HG03469 (cell line): Measurements from ENCODE around the gene HDAC7.

ENCODE experiments used
- ATAC-seq: cut with Tn5 transposase; IDR thresholded peaks from one replicate; pipeline ENCODE4 v1.9.1; 2021; ENCODE audit warnings: mild to moderate bottlenecking, moderate library complexity, moderate number of reproducible peaks; ENCODE audit not compliant: unreplicated experiment

The HDAC7 gene

DNA sequence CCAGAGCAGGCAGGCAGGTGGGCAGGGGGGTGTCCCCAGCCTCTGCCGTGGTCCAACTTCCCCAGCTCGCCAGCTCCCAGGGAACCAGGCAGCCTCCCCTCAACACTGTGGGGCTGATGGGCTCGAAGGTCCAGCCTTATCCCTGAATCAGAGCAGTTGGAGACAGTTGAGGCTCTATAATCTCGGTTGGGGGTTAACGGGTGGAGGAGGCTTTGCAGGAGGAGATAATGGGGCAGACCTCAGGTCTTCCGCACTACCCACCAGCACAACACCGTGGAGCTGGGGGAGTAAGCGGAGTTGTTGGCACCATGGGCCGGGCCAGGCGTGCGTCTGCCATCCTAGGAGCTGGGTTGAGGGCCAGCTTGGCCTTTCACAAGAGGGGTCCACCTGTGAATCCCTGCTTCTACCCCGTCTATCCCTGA lies 13.9 kb upstream of the HDAC7 start:
- ATAC-seq: no peak

DNA sequence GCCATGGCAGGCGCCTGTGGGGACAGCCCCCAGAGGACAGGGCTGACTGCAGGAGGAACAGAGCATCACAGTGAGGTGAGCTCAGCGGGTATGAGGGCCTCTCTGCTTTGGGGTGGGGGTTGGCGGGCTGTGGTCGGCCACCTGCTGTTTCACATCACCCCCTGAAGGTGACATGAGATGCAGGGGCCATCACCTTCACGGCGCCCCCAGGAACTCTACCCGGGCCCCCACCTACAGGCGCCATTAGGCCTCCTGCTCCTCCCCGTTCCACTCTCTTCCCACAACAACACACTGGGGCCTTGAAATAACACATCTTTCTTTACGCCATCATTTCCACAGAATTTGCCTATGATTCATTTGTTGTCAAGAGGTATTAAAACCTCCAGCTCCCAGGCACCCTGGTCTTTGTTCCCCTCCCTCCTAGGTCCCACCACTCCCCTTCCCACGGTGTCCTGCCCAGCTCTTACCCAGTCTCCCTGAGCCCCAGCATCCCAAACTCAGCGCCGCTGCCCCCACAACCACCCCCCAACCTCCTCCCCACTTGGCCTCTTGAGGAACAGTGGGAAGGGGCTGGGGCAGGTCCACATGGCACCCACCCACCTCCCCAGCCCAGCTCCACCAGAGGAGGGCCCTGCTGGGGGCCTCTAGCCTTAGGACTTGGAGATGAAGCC lies 12.7 kb upstream of the HDAC7 start:
- no peak for ATAC-seq

DNA sequence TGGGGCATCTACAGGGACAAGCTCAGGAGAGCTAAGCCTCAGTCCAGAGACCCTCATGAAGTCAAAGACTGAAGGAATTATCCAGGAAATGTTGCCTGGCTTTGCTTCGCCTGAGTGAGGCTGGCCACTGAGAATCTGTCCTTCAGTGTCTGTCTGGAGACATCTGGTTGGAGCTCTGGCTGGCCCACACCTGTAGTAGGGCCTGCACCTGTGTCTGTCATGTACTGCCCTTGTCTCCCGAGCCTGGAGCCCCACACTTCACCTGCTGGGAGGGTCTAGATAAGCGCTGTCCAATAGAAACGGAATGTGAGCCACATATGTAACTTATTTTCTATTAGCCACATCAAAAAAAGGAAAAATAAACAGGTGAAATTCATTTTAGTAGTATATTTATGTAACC lies 9.9 kb upstream of the HDAC7 start:
- no peak for ATAC-seq

DNA sequence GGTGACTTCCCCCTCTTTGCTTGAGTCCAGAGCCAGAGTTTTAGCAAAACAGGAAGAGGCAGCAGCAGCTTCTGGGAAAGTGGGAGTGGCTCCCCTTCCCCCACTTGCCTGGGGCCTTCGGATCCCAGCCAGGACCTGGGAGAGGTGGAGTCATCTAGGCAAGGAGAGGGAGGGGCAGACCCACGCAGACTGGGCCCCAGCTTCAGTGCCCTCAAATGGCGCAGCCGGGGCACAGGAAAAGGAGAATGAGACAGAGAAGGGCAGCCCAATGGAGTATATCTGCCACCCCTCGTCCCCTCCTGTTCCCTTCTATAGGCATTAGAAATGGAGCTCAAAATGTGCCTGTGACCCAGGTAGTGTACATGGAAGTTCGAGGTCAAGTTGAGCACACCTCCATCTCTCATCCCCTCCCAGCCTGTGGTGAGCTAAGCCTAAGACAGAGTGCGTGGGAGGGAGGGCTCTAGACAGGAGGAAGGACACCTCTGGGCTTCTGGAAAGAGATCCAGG lies 9.3 kb upstream of the HDAC7 start:
- no peak for ATAC-seq

DNA sequence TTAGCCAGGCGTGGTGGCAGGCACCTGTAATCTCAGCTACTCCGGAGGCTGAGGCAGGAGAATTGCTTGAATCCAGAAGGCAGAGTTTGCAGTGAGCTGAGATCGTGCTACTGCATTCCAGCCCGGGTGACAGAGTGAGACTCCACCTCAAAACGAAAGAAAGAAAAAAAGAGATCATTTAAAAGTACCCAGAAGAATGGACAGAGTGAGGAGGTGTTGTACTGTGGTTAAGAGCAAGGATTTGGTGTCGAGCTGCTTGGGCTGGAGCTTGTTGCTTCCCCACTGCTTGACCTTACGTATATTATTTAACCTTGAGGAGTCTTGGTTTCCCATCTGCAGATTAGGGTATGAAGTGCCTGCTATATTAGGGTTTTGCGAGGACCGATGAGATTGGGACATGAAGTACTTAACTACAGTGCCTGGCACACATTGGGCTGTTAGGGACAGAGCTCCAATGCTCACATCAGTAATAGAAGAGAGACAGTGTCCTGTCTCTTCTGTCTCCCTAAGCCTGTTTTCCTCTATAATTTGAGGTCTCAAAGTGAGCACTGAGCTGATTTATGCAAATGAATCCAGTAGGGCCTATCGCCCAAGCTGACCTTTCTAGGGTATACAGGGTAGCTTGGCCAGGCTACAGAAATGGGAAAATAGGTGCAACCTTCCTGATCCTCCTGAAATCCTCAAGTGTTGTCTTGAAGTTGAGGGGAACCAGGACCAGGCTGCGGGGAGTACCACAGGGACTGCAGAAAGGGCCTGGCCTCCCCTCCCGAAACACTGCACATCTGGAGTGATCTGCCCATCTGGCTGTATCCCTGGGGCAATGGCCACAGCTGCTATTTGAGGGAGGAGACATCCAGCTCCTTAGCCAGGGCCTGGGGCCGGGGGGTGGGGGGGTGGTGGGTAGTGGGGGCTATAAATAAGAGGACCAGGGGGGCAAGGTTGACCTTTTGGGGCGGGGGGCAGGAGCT lies 8.6 kb upstream of the HDAC7 start:
- no peak for ATAC-seq

DNA sequence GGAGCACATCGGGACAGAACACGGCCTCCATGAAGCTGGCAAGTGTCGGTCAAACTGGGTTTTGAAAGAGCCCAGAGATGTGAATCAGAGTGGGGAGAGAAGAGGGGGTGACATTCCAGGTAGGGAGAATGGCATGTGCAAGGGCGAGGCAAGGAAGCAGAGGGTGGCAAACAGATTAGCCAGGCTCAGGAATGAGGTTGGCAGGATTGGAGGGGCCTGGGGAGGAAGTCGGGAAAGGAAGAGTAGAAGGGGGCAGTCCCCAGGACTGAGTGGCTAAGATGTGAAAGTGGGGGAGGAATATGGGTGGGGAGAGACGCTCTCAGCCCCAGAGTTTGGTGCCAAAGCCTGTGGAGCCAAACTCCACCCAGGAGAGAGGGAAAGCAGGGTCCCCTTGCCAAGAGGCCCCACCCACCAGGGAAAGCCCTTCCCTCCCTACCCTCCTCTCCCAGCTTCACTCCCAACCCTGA lies 5.5 kb upstream of the HDAC7 start:
- no peak for ATAC-seq

DNA sequence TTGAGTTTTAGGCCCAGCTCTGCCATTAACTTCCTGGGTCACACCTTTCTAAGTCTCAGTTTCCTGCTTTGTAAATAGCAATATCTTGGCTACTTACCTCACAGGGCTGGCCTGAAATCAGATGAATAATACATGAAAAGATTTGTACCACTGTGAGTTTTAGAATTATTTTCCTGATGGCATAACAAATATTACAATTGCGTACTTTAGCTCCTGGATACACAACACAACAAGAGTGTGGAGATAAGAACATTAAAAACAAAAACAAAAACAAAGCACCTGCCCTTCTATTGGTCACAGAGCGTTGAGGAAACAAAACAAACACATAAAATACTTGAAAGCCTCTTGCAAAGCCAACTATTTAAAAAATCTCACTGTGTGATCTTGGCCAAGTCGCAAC lies 4.9 kb upstream of the HDAC7 start:
- ATAC-seq: no peak

DNA sequence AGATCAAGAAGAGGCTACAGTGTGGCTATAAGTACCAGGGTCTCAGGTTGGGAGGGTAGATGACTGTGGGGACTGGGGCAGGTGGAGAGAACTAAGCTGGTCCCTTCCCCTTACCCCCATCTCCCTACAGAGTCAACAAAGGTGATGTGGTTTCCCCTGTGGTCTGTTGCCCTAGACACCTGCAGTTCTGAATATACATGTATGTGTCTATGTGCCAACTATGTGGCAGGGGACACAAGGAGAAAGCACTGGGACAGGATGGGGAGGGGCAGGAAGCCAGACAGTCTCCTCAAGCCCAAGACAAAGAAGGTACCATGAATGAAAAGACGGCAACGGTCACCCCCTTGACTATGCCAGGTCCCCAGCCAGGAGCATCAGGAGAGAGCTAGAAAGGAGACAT lies 4.5 kb upstream of the HDAC7 start:
- no peak for ATAC-seq

DNA sequence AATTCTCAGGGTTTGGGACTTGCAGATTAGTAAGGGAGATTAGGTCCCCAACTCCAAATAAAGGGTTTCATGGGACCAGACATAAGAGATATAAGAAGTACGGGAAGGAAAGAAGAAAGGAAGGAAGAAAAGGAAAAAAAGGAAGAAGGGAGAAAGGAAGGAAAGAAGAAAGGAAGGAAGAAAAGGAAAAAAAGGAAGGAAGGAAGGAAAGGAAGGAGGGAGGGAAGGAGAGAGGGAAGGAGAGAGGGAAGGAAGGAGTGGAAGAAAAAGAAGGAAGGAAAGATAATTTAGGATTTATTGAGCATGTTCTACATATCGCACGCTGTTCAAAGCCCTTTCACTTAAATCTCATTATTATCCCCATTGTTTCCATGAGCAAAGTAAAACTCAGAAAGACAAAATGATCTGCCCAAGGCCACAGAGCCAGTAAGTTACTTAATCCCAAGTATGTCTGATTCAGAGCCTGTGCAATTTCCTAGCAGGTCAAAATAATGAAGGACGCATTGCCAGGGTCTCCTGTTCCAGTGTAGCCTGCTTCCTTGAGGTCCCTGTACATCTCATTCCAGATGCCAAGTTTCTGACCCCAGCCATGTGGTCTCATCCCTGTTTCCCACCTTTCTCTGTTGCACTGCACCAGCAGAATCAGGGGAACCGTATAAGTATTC lies 3.9 kb upstream of the HDAC7 start:
- ATAC-seq: no peak

DNA sequence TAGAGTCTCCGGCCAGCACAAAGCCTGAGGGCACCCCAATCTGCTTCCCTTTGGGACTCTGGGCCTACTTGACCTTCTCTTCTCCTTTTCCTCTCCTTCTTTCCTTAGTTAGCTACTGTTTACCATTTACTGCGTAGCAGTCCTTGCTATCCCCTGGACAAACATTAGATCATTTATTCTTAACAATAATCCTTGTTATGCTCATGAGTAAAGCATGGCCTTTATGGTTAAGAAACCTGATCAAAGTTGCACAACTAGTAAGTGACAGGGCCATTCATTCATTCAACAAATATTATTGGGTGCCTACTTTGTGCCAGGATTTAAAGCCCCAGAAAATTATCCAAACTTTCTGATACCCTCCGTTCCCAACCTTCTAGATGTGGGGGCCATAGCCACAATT lies 3.2 kb upstream of the HDAC7 start:
- ATAC-seq: no peak

DNA sequence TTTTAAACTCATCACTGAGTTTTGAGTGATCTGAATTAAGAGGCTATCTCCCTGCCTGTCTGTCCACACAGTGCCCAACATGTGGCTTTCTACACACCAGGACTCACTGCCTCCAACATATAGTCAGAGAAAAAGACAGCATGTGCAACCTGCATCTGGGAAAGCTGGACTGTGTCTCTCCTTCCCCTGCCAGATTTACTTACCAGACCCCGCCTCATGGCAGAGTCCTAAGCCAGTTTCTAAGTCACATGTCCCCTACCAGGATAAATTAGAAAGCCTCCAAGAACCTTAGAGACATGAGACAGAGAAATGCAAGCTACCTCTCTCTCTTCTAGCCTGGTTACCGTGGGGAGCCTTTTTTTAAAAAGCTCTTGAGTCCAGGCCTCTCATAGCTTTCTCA lies 2.7 kb upstream of the HDAC7 start:
- ATAC-seq: no peak

DNA sequence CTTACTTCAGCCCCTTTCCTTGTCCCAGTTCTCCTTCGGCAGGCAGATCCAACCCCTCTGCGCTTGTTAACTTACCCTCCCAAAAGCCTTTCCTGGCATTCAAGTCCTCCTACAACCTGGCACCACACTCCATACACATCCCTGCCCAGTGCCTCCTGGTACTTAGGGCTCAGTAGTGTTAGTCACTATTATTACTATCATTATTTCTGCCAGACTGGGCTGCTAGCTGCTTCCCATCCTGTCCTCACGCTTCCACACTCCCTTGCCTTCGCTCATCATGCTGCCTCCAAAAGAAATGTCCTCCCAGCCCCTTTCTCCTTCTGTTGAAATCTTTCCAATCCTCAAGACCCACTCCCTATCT lies 1.6 kb upstream of the HDAC7 start:
- no peak for ATAC-seq

DNA sequence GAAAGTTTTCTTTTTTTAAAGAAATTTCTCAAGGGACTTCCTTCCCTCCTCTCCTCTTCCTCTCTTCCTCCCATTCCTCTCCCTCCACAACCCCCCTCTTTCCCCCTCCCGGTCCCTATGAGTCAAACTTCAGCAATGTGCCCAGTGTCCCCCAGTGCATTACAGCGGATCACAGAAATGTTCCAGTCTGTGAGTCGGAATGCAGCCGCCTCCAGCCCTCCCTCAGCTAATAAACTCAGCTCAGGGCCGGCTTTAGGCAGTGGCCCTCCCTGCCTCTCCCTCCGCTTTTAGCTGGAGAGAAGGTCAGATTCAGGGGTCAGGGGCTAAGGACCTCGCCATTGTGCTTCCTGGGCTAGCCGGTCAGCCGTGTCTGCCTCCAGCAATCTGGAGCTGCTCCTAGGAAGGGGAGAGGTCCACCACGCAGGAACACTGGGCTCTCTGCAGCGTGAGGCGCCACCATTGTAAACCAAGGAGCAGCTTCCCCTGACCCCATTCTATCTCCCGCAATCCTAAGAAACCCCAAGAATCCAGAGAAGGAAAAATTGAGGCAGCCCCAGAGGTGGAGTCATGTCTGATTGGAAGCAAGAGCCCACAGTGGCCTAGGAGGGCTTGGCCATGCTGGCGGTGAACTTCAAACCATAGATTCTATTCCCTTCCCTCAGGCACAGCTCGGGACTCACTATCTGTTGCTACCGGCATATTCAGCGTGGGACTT lies 1.1 kb upstream of the HDAC7 start:
- no peak for ATAC-seq

DNA sequence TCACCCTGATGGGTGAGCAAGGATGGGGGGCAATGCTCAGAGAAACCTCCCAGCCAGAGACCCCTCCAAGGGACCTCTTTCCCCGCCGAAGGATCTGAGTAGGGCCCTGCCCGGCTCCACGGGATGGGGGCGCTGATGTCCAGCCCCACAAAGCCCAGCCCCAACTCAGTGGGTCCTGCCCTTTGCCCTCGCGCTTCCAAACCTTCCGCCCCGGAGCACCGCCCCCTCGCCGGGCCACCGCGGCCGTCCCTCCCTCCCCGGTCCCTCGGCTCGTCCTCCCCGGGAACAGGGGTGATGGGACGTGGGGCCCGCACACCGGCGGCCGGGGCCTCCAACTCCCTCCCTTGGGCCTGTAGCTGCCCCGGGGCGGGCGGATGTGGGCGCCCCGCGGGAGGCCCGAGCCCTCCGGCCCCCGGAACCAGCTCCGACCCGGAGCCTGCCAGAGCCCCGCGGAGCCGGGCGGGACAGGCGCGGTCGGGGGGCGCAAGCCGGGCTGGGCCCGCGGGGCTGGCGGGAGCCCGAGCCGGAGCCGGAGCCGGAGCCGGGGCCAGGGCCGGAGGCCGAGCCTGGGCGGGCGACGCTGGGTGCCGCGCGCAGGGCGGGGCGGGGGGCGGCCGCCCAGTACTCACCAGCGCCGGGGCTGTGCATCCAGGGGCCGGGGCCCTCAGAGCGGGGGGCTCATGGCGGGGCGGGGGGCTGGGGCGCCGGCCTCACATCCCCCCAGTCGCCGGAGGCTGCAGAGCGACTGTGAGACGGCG lies 386 bp downstream of the HDAC7 start:
- ATAC-seq: no peak

DNA sequence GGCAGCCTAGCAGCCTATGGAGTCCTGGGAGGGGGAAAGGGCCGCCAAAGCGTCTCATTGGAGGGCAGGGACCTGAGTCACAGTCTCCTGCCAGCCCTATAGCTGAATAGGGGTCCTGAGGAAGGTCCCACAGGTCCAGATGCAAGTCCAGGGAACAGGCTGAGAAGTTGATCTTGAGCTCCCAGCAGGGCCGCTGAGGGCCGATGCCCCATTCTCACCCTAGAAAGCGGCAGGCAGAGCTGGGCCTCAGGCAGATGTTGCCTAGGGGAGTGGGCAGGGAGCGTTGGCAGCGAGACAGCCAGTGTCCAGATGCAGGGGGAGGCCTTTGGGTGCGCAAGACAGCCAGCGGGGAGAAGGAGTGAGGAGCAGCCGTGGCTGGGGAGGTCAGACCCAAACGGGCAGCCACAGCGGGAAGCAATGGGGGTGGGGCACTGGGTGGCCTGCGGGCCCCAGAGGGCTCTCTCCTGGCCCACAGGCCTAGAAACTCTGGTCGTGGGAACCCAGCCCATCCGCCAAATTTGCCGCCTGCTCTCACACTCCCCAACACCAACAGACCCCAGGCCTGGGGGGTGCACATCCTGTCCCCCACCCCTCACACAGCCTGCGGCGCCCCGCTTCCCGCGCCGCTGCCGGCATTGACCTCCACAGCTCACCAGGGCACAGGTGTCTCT lies 1.1 kb downstream of the HDAC7 start:
- ATAC-seq: no peak

DNA sequence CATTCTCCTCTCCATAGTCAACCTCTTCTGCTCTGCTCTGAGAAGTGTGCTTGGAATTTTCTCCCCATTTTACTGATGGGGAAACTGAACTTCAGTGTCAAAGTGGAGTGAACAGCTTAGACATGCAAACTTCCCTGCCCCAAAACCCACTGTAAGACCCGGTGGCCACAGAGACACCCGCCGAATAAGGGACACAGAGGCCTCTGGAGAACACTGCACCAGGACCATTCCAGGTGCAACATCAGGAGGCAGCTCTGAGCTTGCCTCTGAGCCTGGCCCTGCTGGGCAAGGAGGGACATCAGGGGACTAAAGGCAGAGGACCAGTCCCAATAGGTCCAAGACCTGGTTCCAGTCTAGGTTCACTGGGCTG lies 1.7 kb downstream of the HDAC7 start:
- no peak for ATAC-seq

DNA sequence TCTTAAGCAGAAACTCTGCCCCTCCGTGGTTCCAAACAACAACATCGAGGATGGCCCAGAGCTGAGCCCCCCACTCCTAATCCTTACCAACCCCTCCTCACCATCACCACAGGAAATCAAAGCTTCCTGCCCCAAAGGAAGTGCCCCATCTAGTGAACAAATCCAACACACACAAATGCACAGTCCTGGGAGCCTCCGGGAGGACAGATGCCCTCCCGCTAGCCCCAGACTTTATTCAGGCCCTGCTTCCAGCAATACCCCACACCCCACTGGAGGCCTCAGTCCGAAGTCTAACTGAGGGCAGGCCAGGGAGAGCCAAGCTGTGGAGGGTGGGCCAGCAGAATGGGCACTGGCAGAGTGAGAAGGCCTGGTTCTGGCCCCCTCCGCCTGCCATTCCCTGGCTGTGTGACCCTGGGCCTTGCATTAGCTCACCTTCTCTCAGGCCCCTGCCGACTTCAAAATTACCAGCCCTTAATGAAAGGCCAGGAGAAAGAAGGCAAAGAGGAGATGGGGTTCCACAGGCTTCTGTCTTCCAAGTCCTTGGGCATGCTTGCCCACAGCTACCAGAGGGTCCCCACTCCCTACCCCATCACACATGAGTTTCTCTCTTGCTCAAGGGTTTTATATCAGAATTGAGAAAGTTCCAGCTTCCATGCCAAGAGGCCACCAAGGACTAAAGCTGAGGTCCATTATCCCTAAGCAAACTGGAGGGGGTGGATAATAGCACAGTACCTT lies 2.3 kb downstream of the HDAC7 start:
- no peak for ATAC-seq

DNA sequence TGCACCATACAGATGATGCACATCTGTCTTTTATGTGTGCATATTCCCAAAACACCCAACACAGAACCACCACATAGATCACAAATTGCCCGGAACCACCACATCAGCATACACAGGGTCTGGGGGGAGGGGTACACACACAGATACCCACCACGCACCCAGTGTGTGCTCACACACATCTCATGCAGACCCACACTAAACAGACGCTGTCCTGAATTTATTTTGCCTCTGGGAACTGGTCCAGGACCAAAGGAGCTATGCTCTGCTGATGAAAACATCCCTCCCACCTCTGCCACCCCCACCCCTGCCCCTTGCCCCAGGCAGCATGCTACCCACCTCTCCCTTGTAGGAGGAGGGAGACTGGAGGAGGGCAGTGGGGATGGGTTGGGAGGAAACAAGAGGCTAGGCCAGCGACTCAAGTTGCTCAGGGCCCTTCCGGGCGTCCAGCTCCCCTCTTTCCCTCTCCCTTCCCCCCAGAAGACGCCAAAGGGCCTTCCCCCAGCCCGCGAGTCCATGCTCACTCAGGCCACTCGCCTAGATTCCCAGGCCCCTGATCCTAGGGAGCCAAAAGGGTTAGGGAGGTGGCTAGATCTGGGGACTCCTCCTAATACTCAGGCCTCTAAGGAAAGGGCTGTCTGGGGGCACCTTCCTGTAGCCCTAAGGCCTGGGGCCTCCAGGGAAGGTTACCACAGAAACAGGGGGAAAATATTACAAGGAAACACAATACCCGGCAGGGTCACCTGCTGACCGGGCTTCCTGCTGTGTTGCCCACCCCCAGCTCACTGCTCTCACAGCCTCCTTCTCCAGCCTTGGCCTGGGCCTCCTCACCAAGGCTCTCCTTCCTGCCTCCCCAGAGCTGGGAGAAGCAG lies 3.1 kb downstream of the HDAC7 start:
- ATAC-seq: no peak
